Brain microvascular endothelial cell (primary cell): Measurements from ENCODE around the gene HDAC1.

Experiments
- DNase-seq: peaks from one replicate; pipeline ENCODE4 v3.0.0-alpha.2; 2020
- H3K27ac ChIP-seq: fragments of 250-450 bp; sonication (Bioruptor Pico); 2 replicates; pipeline ENCODE4 v1.5.1; 2020; ENCODE audit warnings: mild to moderate bottlenecking, moderate library complexity
- H3K27me3 ChIP-seq: fragments of 250-450 bp; sonication (Bioruptor Pico); replicated peaks from 2 replicates; pipeline ENCODE4 v1.5.1; 2020; ENCODE audit warnings: mild to moderate bottlenecking
- H3K36me3 ChIP-seq: fragments of 250-450 bp; sonication (Bioruptor Pico); replicated peaks from 2 replicates; pipeline ENCODE4 v1.5.1; 2020; ENCODE audit warnings: mild to moderate bottlenecking
- H3K4me3 ChIP-seq: 2 replicates; pipeline ENCODE4 v1.5.1; 2011; ENCODE audit warnings: low read depth, mild to moderate bottlenecking, control low read depth, low read length, moderate library complexity
- in situ Hi-C: cut with HindIII; loops from 2 replicates; pipeline ENCODE4 v1.10.0; 2017; ENCODE audit warnings: low sequenced_read_pairs, low pct_ligation_motif_present
- TF ChIP-seq, protein P1 (sequence below): IDR thresholded peaks from 2 replicates; pipeline ENCODE4 v1.5.1; 2011; ENCODE audit warnings: low read depth, mild to moderate bottlenecking, moderate library complexity, low read length, control low read depth, inconsistent platforms; ENCODE audit errors: missing control alignments

Gene HDAC1

GRCh38 chr1:32291708-32292538, at the start of gene HDAC1:
Gene HDAC1 (plus strand): TSS chr1:32292083. CDS start chr1:32292170, 87 bp downstream.
- no peaks in the 10 kb centered on the region for H3K27me3 ChIP-seq
- DNase-seq: peak; percentile 93
- peak within 1 kb of the TSS; percentile 97 for H3K4me3 ChIP-seq
- no peaks in the 10 kb centered on the region for H3K36me3 ChIP-seq
- peak within 1 kb of the TSS; percentile 61 for H3K27ac ChIP-seq
- TF ChIP-seq, protein P1, sequence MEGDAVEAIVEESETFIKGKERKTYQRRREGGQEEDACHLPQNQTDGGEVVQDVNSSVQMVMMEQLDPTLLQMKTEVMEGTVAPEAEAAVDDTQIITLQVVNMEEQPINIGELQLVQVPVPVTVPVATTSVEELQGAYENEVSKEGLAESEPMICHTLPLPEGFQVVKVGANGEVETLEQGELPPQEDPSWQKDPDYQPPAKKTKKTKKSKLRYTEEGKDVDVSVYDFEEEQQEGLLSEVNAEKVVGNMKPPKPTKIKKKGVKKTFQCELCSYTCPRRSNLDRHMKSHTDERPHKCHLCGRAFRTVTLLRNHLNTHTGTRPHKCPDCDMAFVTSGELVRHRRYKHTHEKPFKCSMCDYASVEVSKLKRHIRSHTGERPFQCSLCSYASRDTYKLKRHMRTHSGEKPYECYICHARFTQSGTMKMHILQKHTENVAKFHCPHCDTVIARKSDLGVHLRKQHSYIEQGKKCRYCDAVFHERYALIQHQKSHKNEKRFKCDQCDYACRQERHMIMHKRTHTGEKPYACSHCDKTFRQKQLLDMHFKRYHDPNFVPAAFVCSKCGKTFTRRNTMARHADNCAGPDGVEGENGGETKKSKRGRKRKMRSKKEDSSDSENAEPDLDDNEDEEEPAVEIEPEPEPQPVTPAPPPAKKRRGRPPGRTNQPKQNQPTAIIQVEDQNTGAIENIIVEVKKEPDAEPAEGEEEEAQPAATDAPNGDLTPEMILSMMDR: no peak
- in situ Hi-C loops: no loop called here

DNA sequence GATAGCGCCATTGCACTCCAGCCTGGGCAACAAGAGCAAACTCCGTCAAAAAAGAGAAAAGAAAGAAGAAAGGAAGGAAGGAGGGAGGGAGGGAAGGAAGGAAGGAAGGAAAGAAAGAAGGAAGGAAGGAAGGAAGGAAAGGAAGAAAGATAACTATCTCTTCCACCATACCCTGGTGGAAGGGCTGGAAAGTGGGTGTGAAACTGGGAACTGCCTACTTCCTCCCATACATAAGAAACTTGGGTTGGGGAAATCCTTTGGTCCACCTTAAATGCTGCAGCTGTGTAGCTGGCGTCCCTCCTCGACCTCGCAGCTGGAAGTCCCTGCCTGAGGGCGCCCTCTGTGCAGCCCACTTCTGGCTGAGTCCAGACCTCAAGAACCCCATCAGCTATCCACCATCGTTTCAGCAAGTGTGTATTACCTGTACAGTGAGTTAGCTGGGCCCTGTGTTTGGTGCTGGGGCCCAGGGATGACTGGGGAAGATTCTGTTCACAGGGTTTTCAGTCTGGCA, 49.5 kb upstream of the HDAC1 start:
- Histone ChIP-seq H3K36me3 (no peaks in the 10 kb centered on the region), H3K27ac (no peak overlapping the region), H3K27me3 (no peaks in the 10 kb centered on the region), H3K4me3 (no peak overlapping the region)
- in situ Hi-C loops: no loop called here
- TF ChIP-seq, protein P1: no peak
- no peak for DNase-seq

GRCh38 chr1:32246888-32247273, 45.0 kb upstream of the HDAC1 start, which contains the start of gene FAM167B:
Gene FAM167B (plus strand): TSS chr1:32247222. CDS start chr1:32247422, 200 bp downstream.
- no peak within 1 kb of the TSS for H3K27ac ChIP-seq
- in situ Hi-C loops: no loop called here
- H3K27me3 ChIP-seq: no peaks in the 10 kb centered on the region
- H3K4me3 ChIP-seq: no peak within 1 kb of the TSS
- DNase-seq: no peak
- TF ChIP-seq, protein P1: no peak
- no peaks in the 10 kb centered on the region for H3K36me3 ChIP-seq

DNA sequence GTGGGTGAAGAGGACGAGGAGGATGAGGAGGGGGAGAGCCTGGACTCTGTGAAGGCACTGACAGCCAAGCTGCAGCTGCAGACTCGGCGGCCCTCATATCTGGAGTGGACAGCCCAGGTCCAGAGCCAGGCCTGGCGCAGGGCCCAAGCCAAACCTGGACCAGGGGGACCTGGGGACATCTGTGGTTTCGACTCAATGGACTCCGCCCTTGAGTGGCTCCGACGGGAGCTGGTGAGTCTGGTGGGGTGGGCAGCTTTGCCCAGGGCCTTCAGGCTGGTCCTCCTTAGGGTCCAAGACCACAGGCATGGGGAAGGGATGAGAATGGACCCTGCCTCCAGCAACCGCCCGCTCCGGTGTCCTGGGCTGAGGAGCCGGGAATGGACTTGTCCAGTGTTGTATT, 44.4 kb upstream of the HDAC1 start:
- no peak overlapping the region for H3K4me3 ChIP-seq
- H3K27ac ChIP-seq: no peak overlapping the region
- TF ChIP-seq, protein P1: no peak
- in situ Hi-C loops: no loop called here
- H3K36me3 ChIP-seq: no peaks in the 10 kb centered on the region
- DNase-seq: no peak
- no peaks in the 10 kb centered on the region for H3K27me3 ChIP-seq

DNA sequence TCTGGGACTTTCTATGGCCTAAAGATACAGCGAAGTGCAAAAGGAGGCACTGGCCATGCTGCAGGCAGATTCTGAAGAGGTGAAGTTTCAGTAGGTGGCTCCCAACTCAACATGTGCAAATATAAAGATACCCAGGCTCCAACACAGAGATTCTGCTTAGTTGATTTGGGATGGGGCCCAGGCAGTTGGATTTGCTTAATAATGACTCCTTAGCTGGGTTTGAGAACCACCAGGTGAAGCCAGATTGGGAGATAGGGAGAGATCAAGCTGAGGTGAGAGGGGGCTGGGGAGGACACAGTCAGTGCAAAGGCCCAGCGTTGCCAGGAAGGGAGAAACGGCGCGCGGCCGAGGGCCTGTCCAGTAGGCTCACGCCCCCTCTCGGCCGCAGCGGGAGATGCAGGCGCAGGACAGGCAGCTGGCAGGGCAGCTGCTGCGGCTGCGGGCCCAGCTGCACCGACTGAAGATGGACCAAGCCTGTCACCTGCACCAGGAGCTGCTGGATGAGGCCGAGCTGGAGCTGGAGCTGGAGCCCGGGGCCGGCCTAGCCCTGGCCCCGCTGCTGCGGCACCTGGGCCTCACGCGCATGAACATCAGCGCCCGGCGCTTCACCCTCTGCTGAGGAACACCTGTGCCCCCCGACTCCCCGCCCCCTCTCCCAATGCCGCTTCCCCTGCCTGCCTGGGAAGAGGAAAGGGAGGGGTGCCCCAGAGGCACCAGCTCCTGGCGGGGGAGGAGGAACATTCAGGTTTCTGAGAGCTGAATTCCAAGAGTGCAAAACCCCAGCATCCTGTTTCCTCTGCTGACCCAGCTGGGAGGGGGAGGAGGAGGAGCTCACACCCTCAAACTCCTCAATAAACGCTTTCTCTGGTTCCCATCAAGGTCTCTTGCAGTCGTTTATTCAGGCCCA, 43.6 kb upstream of the HDAC1 start:
- TF ChIP-seq, protein P1: peak; percentile 81
- Histone ChIP-seq H3K4me3 (no peak overlapping the region), H3K27ac (no peak overlapping the region), H3K27me3 (no peaks in the 10 kb centered on the region), H3K36me3 (no peaks in the 10 kb centered on the region)
- DNase-seq: peak; percentile 63
- in situ Hi-C loops: no loop called here
